ENCODE results near the gene CSF2.

The CSF2 gene

DNA sequence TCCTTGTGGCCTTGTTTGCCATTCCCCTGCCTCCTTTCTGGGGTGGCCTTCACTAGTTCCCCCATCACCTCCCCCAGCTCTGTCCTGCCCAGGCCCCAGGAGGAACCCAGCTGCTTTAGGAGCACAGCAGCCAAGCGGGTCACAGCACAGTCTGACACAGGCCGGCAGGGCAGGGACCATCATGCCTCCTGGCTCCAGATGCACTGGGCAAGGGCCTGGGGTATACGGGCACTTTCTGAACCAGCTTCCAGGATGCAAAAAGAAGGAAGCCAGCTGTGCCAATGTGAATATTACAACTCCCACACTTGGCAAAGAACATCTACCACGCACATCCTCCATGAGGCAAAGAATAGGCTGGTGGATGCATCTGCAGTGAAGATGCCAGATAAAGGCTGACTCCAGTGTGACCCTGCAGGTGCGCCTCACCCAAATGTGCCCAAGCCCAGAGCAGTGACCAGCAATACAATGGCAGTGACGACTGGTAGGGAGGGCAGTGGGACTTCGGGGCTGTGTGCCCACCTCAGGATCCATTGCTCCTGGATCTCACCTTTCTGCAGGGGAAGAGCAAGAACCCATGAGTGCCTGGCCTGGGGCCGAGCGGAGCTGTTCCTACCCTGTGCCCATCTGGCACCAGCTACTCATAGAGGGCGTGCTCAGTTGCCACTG, 19.4 kb upstream of the CSF2 start:
- no peak for DNase-seq
- Histone ChIP-seq H3K27me3 (replicated peaks; ENCODE audit: control insufficient read depth, insufficient read depth, low read length, poor library complexity, severe bottlenecking) (no peaks in the 10 kb centered on the region), H3K4me3 (ENCODE audit: insufficient read depth, low read depth, low read length, poor library complexity, severe bottlenecking) (no peak overlapping the region), H3K27ac (ENCODE audit: insufficient read depth, low read length, poor library complexity, severe bottlenecking) (no peak overlapping the region), H3K9me3 (ENCODE audit: control insufficient read depth, low read length) (no peaks in the 10 kb centered on the region), H3K4me1 (ENCODE audit: control insufficient read depth, insufficient read depth, low read length, poor library complexity, severe bottlenecking) (peaks cover 40% of the 10 kb centered on the region), H3K36me3 (ENCODE audit: control insufficient read depth, insufficient read depth, low read length) (no peaks in the 10 kb centered on the region)

DNA sequence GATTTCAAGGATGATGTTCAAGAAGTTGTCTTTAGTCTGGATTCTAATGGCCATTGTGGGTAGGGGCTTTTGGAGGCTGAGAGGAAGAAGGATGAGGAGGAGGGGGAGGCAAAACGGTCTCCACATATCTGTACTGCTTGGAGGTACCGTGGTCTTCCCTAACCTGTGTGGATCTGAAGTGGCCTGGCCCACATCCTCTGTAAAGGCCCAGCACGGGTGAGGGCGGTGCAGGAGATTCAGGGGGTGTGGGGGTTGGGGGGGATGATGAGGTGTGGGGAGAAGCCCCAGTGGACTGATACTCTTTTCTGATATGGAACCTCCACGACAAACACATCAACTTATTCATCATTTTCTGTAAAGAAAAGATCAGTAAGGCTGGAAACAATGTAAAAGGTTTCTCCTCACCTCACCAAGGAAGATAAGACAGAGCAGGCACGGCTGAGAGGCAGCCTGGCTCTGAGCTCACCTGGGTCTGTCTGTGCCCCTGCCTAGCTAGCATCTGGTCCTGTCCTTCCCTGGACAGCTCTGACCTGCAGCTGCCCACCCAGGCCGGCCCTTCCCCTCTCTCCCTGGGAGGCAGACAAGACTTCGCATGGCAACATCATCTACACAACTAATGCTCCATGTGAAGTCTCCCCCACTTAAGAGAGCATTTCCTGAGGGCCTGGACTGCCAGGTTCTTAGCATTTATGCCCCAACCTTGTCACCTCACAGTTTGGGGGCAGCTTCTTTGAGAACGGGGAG, 18.7 kb upstream of the CSF2 start:
- no peak for DNase-seq
- H3K9me3 ChIP-seq (ENCODE audit: control insufficient read depth, low read length): no peaks in the 10 kb centered on the region
- H3K27me3 ChIP-seq (replicated peaks; ENCODE audit: control insufficient read depth, insufficient read depth, low read length, poor library complexity, severe bottlenecking): no peaks in the 10 kb centered on the region
- peaks cover 44% of the 10 kb centered on the region for H3K4me1 ChIP-seq (ENCODE audit: control insufficient read depth, insufficient read depth, low read length, poor library complexity, severe bottlenecking)
- no peaks in the 10 kb centered on the region for H3K36me3 ChIP-seq (ENCODE audit: control insufficient read depth, insufficient read depth, low read length)
- no peak overlapping the region for H3K4me3 ChIP-seq (ENCODE audit: insufficient read depth, low read depth, low read length, poor library complexity, severe bottlenecking)
- H3K27ac ChIP-seq (ENCODE audit: insufficient read depth, low read length, poor library complexity, severe bottlenecking): no peak overlapping the region

DNA sequence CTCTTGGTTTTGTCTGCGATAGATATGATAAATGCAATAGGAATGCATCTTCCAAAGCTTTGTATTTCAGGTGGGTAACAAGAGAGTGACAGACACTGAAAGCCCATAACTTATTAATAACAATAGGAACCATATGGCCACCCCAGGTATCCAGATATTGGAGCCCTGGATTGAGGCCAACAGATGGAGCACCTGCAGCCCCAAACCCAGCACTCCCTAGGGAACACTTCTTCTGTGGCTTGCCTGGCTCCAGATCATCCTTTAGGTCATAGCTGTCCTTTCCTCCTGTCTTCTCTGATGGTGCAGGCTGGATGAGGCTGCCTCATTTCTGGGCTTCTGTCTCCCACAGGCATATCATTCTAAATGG, 18.2 kb upstream of the CSF2 start:
- no peaks in the 10 kb centered on the region for H3K36me3 ChIP-seq (ENCODE audit: control insufficient read depth, insufficient read depth, low read length)
- H3K9me3 ChIP-seq (ENCODE audit: control insufficient read depth, low read length): no peaks in the 10 kb centered on the region
- H3K4me3 ChIP-seq (ENCODE audit: insufficient read depth, low read depth, low read length, poor library complexity, severe bottlenecking): no peak overlapping the region
- peak overlapping the region; percentile 65 for H3K27ac ChIP-seq (ENCODE audit: insufficient read depth, low read length, poor library complexity, severe bottlenecking)
- peaks cover 44% of the 10 kb centered on the region for H3K4me1 ChIP-seq (ENCODE audit: control insufficient read depth, insufficient read depth, low read length, poor library complexity, severe bottlenecking)
- no peaks in the 10 kb centered on the region for H3K27me3 ChIP-seq (replicated peaks; ENCODE audit: control insufficient read depth, insufficient read depth, low read length, poor library complexity, severe bottlenecking)
- no peak for DNase-seq

DNA sequence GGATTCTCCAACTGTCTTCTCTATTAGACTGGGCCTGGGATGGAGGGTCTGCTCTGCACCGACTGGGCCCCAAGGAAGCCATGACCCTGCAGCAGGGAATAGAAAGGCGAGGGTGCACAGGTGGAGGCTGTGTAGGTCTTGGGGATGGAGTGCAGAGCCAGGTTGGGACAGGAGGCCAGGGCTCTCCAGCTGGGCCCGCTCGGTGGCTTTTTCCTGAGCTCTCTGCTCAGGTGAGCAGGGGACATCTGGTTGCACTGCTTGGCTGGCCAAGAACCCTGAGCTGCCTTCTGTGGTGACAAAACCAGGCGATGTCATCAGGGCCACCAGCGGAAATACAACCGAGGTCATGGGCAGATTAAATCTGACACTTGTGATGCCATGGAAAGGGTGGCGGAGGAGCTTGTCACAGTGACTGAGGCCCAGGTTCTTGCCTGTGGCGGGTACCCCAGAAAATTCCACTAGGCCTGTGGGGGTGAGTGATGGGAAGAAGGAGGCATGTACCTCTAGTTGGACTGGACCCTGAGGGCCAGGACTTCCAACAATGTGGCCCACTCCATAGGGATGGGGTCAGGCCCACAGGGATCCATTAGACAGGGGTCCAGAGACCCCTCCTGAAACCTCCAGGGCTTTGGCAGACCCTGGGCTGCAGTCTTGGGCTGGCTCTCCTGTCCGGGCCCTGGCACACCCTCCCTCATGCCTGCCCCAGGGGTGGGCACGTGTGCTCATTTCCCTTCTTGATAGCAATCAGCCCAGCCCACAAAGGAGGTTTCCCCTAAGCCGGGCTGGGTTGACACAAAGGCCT, 17.6 kb upstream of the CSF2 start:
- Histone ChIP-seq H3K4me1 (ENCODE audit: control insufficient read depth, insufficient read depth, low read length, poor library complexity, severe bottlenecking) (peaks cover 44% of the 10 kb centered on the region), H3K27ac (ENCODE audit: insufficient read depth, low read length, poor library complexity, severe bottlenecking) (peak overlapping the region; percentile 65), H3K36me3 (ENCODE audit: control insufficient read depth, insufficient read depth, low read length) (no peaks in the 10 kb centered on the region), H3K9me3 (ENCODE audit: control insufficient read depth, low read length) (no peaks in the 10 kb centered on the region), H3K27me3 (replicated peaks; ENCODE audit: control insufficient read depth, insufficient read depth, low read length, poor library complexity, severe bottlenecking) (no peaks in the 10 kb centered on the region), H3K4me3 (ENCODE audit: insufficient read depth, low read depth, low read length, poor library complexity, severe bottlenecking) (no peak overlapping the region)
- DNase-seq: peak; percentile 57 to 64 (median 63)

DNA sequence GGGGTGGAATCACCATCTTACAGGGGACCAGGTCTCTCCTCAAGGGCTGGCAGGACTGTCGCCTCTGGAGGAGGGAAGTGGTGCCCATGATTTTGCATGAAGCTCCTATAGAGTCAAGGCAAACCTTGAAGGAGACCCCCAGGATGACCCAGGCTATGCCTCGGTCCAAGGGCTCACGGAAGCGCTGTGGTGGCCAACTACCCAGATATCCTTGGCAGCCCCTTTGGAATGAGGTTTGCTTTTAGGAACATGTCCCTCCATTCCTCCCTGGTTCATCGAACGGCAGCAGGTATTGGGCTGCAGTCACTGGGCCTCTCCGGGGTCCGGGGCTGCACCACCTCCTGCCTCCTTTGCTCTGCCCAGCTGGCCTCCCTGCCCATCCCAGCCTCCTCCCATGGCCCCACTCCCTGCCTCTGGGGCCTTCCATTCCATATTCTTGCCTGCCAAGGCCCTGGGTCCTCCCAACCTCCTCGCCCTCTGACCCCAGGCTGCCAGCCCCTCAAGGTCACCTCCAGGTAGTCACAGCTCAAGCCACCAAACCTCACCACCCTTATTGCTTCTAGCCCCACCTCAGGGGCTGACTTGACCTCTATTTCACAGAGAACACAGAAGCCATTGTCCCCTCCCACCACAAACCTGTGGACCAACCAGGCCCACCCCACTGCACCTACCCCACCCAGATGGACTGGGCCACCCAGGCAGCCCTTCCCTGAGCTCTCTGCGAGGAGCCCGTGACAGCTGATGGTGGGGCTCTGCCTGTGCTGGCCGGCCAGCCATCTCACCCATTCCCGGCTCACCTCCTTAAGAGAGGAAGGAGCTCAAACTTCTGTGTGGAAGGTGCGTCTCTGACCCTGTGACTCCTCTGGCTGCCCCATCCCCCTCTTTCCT, 16.7 kb upstream of the CSF2 start:
- peaks cover 44% of the 10 kb centered on the region for H3K4me1 ChIP-seq (ENCODE audit: control insufficient read depth, insufficient read depth, low read length, poor library complexity, severe bottlenecking)
- H3K27me3 ChIP-seq (replicated peaks; ENCODE audit: control insufficient read depth, insufficient read depth, low read length, poor library complexity, severe bottlenecking): no peaks in the 10 kb centered on the region
- peak overlapping the region; percentile 65 for H3K27ac ChIP-seq (ENCODE audit: insufficient read depth, low read length, poor library complexity, severe bottlenecking)
- no peak for DNase-seq
- no peaks in the 10 kb centered on the region for H3K9me3 ChIP-seq (ENCODE audit: control insufficient read depth, low read length)
- no peak overlapping the region for H3K4me3 ChIP-seq (ENCODE audit: insufficient read depth, low read depth, low read length, poor library complexity, severe bottlenecking)
- no peaks in the 10 kb centered on the region for H3K36me3 ChIP-seq (ENCODE audit: control insufficient read depth, insufficient read depth, low read length)

DNA sequence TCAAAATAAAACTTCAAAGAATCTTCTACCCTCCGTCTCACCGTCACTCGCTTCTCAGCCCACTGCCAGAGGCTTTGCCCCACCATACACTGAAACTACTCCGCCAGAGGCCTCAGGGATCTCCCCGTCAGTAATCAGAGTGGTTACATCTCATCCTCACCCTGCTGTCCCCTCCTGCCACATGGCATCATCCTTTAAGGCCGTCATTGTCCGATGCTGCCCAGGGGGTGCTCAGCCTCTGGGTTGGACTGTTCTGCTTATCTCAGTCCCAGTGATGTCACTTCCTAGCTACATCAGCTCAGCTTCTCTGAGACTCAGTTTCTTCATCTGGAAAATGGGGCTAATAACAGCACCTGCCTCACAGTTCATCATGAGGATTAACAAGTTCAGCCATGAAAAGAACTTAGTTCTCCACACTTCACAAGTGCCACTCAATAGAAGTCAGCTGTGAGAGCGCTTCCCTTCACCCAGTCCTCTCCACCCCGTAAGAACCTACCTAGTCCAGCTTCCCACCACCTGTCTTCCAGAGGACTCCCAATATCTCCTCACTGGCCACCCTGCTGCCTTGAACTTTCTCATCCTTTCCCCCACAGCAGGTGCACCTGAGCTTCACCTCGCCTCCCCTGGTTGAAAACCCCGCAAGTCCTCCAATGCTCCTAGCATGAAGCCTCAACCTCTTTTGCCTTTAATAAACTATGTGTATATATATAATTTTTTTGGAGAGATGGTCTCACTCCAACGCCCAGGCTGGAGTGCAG, 15.9 kb upstream of the CSF2 start:
- no peak overlapping the region for H3K27ac ChIP-seq (ENCODE audit: insufficient read depth, low read length, poor library complexity, severe bottlenecking)
- no peak for DNase-seq
- H3K4me1 ChIP-seq (ENCODE audit: control insufficient read depth, insufficient read depth, low read length, poor library complexity, severe bottlenecking): peaks cover 44% of the 10 kb centered on the region
- H3K27me3 ChIP-seq (replicated peaks; ENCODE audit: control insufficient read depth, insufficient read depth, low read length, poor library complexity, severe bottlenecking): no peaks in the 10 kb centered on the region
- no peaks in the 10 kb centered on the region for H3K9me3 ChIP-seq (ENCODE audit: control insufficient read depth, low read length)
- no peak overlapping the region for H3K4me3 ChIP-seq (ENCODE audit: insufficient read depth, low read depth, low read length, poor library complexity, severe bottlenecking)
- H3K36me3 ChIP-seq (ENCODE audit: control insufficient read depth, insufficient read depth, low read length): no peaks in the 10 kb centered on the region

DNA sequence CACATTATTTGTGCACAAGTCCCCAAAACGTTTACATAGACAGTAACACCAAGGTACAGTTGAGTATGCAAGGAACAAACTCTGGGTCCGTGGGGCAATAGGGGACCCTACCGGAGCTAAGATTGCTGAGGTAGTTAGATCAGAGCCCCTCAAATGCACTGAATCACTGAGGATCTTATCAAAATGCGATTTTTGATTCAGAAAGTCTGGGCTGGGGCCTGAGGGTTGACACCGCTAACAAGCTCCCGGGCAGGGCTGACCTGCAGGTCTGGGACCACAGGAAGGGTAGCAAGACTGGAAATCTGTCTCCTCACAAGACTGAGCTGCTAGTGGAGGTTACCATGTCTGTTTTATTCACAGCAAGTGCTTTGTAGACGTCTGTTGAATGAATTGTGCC, 14.9 kb upstream of the CSF2 start:
- Histone ChIP-seq H3K36me3 (ENCODE audit: control insufficient read depth, insufficient read depth, low read length) (no peaks in the 10 kb centered on the region), H3K4me3 (ENCODE audit: insufficient read depth, low read depth, low read length, poor library complexity, severe bottlenecking) (no peak overlapping the region), H3K27me3 (replicated peaks; ENCODE audit: control insufficient read depth, insufficient read depth, low read length, poor library complexity, severe bottlenecking) (no peaks in the 10 kb centered on the region), H3K9me3 (ENCODE audit: control insufficient read depth, low read length) (no peaks in the 10 kb centered on the region), H3K4me1 (ENCODE audit: control insufficient read depth, insufficient read depth, low read length, poor library complexity, severe bottlenecking) (peaks cover 44% of the 10 kb centered on the region), H3K27ac (ENCODE audit: insufficient read depth, low read length, poor library complexity, severe bottlenecking) (peak overlapping the region; percentile 41)
- no peak for DNase-seq

DNA sequence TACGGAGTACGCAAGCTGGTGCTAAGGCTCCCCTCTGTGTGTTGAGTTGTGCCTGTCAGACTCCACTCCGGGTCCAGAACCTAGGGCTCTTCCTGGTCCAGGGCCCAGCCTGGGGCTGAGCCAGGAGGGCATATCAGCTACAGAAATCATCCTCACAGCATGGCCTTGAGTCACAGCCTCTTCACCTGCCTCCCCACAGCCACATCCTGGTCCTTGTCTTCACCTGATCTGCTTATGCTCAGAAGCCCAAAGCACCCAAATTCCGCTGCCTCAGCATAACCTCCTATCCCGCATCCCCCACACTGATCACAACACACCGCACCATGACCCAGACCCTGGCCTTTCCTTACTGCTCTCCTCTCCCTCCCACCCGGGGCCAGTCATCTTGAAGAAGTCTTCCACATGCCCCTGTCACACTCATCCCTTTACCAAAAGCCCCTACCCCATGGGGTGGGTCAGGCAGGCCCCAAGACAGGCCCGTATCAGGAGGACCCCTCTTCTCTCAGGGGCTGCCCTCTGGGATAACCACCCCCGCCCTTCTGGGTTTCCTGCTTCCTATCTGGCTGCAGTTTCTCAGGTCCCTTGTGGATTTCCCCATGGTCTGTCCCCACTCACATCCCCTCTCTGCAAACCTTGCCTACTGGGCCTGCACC, 14.4 kb upstream of the CSF2 start:
- H3K27me3 ChIP-seq (replicated peaks; ENCODE audit: control insufficient read depth, insufficient read depth, low read length, poor library complexity, severe bottlenecking): no peaks in the 10 kb centered on the region
- no peaks in the 10 kb centered on the region for H3K36me3 ChIP-seq (ENCODE audit: control insufficient read depth, insufficient read depth, low read length)
- H3K4me3 ChIP-seq (ENCODE audit: insufficient read depth, low read depth, low read length, poor library complexity, severe bottlenecking): no peak overlapping the region
- H3K27ac ChIP-seq (ENCODE audit: insufficient read depth, low read length, poor library complexity, severe bottlenecking): peak overlapping the region; percentile 41
- DNase-seq: peak; percentile 23 to 37 (median 34)
- peaks cover 44% of the 10 kb centered on the region for H3K4me1 ChIP-seq (ENCODE audit: control insufficient read depth, insufficient read depth, low read length, poor library complexity, severe bottlenecking)
- H3K9me3 ChIP-seq (ENCODE audit: control insufficient read depth, low read length): no peaks in the 10 kb centered on the region

Data from effector memory CD4-positive, alpha-beta T cell (primary cell).